PFSK-1 (cell line): Measurements from ENCODE around the gene ASIC1.

Experiments used
- FOXP2 ChIP-seq: optimal IDR thresholded peaks from 2 replicates; pipeline ENCODE3; 2011; ENCODE audit warnings: borderline replicate concordance, control low read depth, inconsistent platforms; ENCODE audit not compliant: insufficient read depth; ENCODE audit errors: extremely low read length, extremely low read depth
- POLR2AphosphoS5 ChIP-seq: IDR thresholded peaks from 2 replicates; pipeline ENCODE4 v1.6.1; 2012; ENCODE audit warnings: low read depth, mild to moderate bottlenecking, control low read depth, low read length, moderate library complexity
- SIN3A ChIP-seq: IDR thresholded peaks from 2 replicates; pipeline ENCODE4 v1.6.1; 2012; ENCODE audit warnings: mild to moderate bottlenecking, low read length, moderate library complexity, borderline replicate concordance; ENCODE audit not compliant: insufficient read depth
- TAF1 ChIP-seq: IDR thresholded peaks from 2 replicates; pipeline ENCODE4 v1.6.1; 2012; ENCODE audit warnings: low read length, control low read depth, borderline replicate concordance; ENCODE audit not compliant: insufficient read depth
- TF ChIP-seq, protein P1 (sequence below), 2 experiments: IDR thresholded peaks; 2 replicates each; pipeline versions ENCODE4 v1.6.1 to v1.8.0; 2011 to 2012; ENCODE audit warnings: low read depth in 2 of 2, low read length in 2 of 2, control low read depth in 1 of 2, inconsistent platforms in 1 of 2, mild to moderate bottlenecking in 1 of 2, moderate library complexity in 1 of 2; ENCODE audit not compliant: insufficient read depth in 1 of 2

DNA sequence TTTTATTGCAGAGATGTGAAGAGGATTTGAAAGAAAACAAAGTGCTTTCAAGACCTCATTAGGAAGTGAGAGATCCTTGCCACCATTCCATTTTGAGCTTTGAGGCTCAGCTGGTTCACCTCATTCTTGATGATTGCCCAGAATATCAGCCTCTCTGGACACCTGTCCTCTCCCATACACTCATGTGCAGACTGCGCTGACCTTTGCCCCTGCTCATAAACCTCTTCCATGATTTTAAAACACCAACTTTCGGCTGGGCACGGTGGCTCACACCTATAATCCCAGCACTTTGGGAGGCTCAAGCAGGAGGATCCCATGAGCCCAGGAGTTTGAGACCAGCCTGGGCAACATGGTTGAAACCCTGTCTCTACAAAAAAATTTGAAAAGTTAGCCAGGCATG, 63.6 kb downstream of the ASIC1 start:
- TF ChIP-seq, protein P1, sequence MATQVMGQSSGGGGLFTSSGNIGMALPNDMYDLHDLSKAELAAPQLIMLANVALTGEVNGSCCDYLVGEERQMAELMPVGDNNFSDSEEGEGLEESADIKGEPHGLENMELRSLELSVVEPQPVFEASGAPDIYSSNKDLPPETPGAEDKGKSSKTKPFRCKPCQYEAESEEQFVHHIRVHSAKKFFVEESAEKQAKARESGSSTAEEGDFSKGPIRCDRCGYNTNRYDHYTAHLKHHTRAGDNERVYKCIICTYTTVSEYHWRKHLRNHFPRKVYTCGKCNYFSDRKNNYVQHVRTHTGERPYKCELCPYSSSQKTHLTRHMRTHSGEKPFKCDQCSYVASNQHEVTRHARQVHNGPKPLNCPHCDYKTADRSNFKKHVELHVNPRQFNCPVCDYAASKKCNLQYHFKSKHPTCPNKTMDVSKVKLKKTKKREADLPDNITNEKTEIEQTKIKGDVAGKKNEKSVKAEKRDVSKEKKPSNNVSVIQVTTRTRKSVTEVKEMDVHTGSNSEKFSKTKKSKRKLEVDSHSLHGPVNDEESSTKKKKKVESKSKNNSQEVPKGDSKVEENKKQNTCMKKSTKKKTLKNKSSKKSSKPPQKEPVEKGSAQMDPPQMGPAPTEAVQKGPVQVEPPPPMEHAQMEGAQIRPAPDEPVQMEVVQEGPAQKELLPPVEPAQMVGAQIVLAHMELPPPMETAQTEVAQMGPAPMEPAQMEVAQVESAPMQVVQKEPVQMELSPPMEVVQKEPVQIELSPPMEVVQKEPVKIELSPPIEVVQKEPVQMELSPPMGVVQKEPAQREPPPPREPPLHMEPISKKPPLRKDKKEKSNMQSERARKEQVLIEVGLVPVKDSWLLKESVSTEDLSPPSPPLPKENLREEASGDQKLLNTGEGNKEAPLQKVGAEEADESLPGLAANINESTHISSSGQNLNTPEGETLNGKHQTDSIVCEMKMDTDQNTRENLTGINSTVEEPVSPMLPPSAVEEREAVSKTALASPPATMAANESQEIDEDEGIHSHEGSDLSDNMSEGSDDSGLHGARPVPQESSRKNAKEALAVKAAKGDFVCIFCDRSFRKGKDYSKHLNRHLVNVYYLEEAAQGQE (IDR thresholded peaks at IDR 0.05; ENCODE audit: insufficient read depth in 1 of 2, low read depth in 2 of 2, low read length in 2 of 2), result no peak
- TF ChIP-seq SIN3A (no peak), POLR2AphosphoS5 (no peak), FOXP2 (no peak), TAF1 (no peak)
